Stimulated activated CD8-positive, alpha-beta memory T cell treated with anti-CD3 and anti-CD28 coated beads, Interleukin-15, amount 100 ng/mL, for 48 hours (primary cell): ENCODE data around the gene CAPN10.

ENCODE experiments used
- DNase-seq, 2 donors: peaks; one replicate each; pipeline ENCODE4 v3.0.0-alpha.2; 2020; ENCODE audit warnings: low read depth in 2 of 2

Gene CAPN10

GRCh38 chr2:240563951-240564560, 22.5 kb upstream of the CAPN10 start:
- no peak for DNase-seq

GRCh38 chr2:240564561-240565332, 21.8 kb upstream of the CAPN10 start:
- DNase-seq, result no peak

- peak; percentile 88 to 91 for DNase-seq
Measured at GRCh38 chr2:240565333-240566202, 21.0 kb upstream of the CAPN10 start.

GRCh38 chr2:240566203-240567136, 20.1 kb upstream of the CAPN10 start:
- peak; percentile 95 for DNase-seq

- DNase-seq, result no peak
Measured at GRCh38 chr2:240567137-240567871, 19.2 kb upstream of the CAPN10 start.

DNA sequence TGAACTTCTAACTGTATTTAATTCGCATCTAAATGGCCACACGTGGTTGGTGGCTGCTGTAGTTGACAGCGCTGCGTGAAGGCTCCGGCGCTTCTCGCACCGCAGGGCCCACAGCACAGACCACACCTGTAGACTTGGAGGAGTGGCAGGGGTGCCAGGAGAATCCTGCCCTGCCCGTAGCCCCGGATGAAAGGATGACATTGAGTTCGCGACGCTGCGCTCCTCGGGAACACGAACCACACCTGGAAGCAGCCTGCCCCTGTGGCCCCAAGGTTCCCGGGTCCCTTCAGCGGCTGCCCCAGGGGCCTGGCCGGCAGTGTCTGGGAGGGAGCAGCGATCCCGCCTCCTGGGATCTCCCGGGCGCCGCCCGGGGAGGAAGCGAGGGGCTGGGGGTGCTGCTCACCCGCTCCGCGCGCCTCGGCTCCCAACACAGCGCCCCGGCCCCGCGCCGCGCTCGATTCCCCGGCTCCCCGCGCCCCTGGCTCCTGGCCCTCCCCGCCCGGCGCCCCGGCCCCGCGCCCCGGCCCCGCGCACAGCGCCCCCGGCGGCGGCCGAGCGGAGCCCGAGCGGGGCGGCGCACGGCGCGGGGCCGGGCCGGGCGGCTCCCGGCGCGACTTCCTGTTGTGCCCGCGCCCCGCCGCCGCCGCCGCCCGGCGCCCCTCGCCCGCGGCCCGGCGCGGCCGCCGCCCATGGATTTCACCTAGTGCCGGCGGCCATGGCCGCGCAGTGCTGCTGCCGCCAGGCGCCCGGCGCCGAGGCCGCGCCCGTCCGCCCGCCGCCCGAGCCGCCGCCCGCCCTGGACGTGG, 18.5 kb upstream of the CAPN10 start, which contains the start of gene RNPEPL1:
Gene RNPEPL1 (plus strand): TSS at position 613 of the 806 bp plus-strand sequence. CDS start 103 bp downstream, at position 716.
- peak in 1 of 2 donors; percentile 37 for DNase-seq

DNA sequence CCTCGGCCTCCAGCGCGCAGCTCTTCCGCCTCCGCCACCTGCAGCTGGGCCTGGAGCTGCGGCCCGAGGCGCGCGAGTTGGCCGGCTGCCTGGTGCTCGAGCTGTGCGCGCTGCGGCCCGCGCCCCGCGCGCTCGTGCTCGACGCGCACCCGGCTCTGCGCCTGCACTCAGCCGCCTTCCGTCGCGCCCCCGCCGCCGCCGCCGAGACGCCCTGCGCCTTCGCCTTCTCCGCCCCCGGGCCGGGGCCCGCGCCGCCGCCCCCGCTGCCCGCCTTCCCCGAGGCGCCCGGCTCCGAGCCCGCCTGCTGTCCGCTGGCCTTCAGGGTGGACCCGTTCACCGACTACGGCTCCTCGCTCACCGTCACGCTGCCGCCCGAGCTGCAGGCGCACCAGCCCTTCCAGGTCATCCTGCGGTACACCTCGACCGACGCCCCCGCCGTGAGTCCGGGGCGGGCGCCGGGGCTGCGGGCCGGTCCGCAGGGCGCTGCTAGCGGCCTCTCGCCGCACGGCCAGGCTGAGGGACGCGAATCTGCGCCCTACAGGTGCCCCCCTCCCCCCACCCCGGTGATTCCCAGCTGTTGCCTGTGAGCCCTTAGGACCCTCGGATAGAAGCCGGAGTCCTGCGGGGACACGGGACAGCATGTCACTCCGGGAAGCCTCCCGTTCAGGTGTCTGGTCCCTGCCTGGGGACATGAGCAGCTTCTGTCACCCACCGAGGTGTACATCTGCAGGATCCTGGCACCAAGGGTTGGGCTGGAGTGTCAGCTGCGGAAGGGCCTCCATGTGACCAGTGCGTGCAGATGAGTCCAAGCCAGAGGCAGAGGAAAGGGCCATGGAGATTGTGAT, 17.6 kb upstream of the CAPN10 start:
- DNase-seq, result peak in 1 of 2 donors; percentile 24

DNA sequence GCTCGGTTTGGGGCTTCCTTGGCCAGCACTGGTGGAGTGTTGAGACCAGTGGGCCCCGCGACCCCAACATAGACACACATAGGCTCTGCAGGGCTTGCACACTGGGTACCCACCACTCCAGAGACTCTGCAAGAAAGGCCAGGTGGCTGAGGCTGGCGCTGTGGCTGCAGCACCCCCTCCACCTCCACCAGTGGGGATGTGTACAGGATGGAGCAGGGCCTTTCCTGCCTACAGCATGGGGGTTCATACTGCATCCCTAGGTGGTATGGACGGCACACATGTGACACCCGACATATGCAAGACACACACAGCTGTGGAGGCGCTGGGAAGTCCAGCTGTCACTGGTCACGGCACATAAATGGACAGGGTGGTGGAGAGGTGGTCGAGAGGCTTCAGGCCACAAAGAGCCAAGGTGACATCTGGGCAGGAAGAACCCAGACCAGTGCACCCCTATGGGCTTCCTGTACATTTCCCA, 17.0 kb upstream of the CAPN10 start:
- DNase-seq, result no peak

DNA sequence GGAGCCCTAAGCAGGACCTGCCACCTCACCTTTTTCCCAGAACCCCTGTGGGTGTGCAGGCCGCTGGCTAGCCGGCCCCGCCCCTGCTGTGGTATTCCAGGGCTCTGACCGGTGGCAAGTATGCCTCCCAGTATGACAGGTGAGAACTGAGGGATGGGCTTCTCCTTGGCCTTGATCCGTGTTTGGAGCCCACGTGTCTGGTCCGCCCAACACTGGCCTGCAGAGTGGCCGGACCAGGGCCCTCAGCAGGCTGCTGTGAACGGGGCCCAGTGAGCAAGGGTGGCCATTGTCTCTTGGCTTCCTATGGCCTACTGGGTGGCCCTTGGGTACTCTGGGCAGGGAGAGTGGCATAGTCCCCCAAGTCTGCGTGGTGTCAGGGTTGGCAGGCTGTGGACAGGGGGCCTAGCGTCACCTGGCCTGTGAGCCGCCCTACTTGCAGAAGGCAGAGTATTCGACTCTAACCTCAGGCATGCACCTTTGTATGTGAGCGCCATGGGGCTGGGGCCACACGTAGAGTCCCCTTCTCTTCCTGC, 16.5 kb upstream of the CAPN10 start:
- DNase-seq, result no peak

- no peak for DNase-seq
Measured at GRCh38 chr2:240570531-240571313, 15.8 kb upstream of the CAPN10 start.

- no peak for DNase-seq
Measured at GRCh38 chr2:240571314-240571973, 15.1 kb upstream of the CAPN10 start.

DNA sequence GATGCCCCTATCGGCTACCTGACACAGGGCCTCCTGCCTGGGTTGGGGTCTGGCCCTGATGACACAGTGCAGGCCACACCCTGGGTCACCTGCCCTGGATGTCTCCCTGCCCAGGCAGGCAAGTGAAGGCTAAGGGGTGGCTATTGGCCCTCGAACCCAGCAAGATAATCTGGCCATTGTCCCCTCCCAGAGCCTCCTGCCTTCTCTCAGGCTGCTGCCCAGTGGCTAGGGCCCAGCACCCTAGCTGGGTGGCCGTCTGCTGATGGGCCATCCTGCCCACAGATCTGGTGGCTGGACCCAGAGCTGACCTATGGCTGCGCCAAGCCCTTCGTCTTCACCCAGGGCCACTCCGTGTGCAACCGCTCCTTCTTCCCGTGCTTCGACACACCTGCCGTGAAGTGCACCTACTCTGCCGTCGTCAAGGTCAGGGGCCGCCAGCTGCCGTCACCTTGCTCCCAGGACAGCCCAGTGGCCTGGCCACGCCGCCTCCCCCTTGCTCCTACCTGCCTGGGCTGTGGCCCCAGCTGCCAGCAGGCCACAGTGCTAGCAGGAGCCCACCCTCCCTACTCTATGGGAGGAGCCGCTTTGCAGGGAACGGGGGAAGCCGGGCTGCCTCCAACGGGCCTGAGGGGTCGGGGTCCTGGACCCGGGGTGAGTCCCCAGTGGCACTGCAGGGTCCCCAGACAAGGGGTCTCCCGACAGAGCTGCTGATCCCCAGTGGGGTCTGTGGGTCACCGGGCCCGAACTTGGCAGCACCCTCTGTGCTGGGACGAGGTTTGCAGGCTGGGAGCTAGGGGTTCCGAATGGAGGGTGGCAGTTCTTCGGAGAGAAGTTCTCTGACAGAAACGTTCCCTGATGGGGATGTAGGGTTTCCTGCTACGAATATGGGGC, 14.1 kb upstream of the CAPN10 start:
- DNase-seq, result no peak

DNA sequence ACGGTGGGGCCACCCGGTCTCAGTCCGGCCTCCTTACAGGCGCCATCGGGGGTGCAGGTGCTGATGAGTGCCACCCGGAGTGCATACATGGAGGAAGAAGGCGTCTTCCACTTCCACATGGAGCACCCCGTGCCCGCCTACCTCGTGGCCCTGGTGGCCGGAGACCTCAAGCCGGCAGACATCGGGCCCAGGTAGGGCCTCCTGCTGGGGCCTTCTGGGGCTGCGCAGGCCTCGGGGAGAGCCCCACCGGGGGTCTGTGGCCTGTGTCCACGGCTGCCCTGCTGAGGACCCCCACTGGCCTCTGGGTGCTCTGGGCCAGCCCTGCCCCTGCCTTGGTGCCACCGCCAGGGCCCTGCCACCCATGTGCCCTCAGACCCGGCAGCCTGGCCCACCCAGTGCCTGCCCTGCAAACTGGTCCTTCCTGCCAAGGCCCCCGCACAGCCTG, 13.4 kb upstream of the CAPN10 start:
- no peak for DNase-seq

- no peak for DNase-seq
Measured at GRCh38 chr2:240573516-240574385, 12.8 kb upstream of the CAPN10 start.
